Measurements from ENCODE around the gene FAM13C. TPM values are rescaled to one million over a fixed set of nuclear protein-coding genes. Genes with fewer than 3 reads are reported as not detected.

FAM13C gene
- total RNA-seq, 1 donor from 2014 or later, result 5.1 TPM

GRCh38 chr10:59395984-59396383 is 33.6 kb upstream of the FAM13C start:
- H3K4me3 Mint-ChIP-seq (ENCODE audit: unreplicated experiment), result no peak overlapping the region
- H3K4me1 Mint-ChIP-seq (ENCODE audit: low read depth), result peaks cover 10% of the 10 kb centered on the region
- peaks cover 4% of the 10 kb centered on the region for H3K27me3 Mint-ChIP-seq (ENCODE audit: low read depth)
- peaks cover 24% of the 10 kb centered on the region for H3K9me3 Mint-ChIP-seq (ENCODE audit: low read depth)
- no peak for TF ChIP-seq CTCF (IDR thresholded peaks at IDR 0.05)
- H3K27ac Mint-ChIP-seq (ENCODE audit: unreplicated experiment), result no peak overlapping the region
- DNase-seq (ENCODE audit: low spot score), result no peak
- peaks cover 4% of the 10 kb centered on the region for H3K36me3 Mint-ChIP-seq (ENCODE audit: low read depth)

GRCh38 chr10:59393349-59393748 is 31.0 kb upstream of the FAM13C start:
- Mint-ChIP-seq H3K36me3 (ENCODE audit: low read depth) (peaks cover 3% of the 10 kb centered on the region), H3K27ac (ENCODE audit: unreplicated experiment) (no peak overlapping the region), H3K4me3 (ENCODE audit: unreplicated experiment) (no peak overlapping the region), H3K27me3 (ENCODE audit: low read depth) (peaks cover 4% of the 10 kb centered on the region), H3K4me1 (ENCODE audit: low read depth) (peaks cover 10% of the 10 kb centered on the region), H3K9me3 (ENCODE audit: low read depth) (peaks cover 6% of the 10 kb centered on the region)
- no peak for TF ChIP-seq CTCF (IDR thresholded peaks at IDR 0.05)
- DNase-seq (ENCODE audit: low spot score), result no peak

- Mint-ChIP-seq H3K27me3 (ENCODE audit: low read depth) (no peaks in the 10 kb centered on the region), H3K9me3 (ENCODE audit: low read depth) (no peaks in the 10 kb centered on the region), H3K4me1 (ENCODE audit: low read depth) (peaks cover 28% of the 10 kb centered on the region), H3K27ac (ENCODE audit: unreplicated experiment) (no peak overlapping the region), H3K4me3 (ENCODE audit: unreplicated experiment) (no peak overlapping the region), H3K36me3 (ENCODE audit: low read depth) (no peaks in the 10 kb centered on the region)
- DNase-seq (ENCODE audit: low spot score), result no peak
- no peak for TF ChIP-seq CTCF (IDR thresholded peaks at IDR 0.05)
Measured at GRCh38 chr10:59391060-59391459, 28.7 kb upstream of the FAM13C start.

GRCh38 chr10:59388671-59388976 is 26.3 kb upstream of the FAM13C start:
- H3K27ac Mint-ChIP-seq (ENCODE audit: unreplicated experiment), result peak overlapping the region; percentile 90
- H3K4me1 Mint-ChIP-seq (ENCODE audit: low read depth), result peaks cover 33% of the 10 kb centered on the region
- no peaks in the 10 kb centered on the region for H3K9me3 Mint-ChIP-seq (ENCODE audit: low read depth)
- no peak for TF ChIP-seq CTCF (IDR thresholded peaks at IDR 0.05)
- H3K27me3 Mint-ChIP-seq (ENCODE audit: low read depth), result no peaks in the 10 kb centered on the region
- no peaks in the 10 kb centered on the region for H3K36me3 Mint-ChIP-seq (ENCODE audit: low read depth)
- no peak for DNase-seq (ENCODE audit: low spot score)
- no peak overlapping the region for H3K4me3 Mint-ChIP-seq (ENCODE audit: unreplicated experiment)

GRCh38 chr10:59387951-59388670 is 25.8 kb upstream of the FAM13C start:
- TF ChIP-seq CTCF (IDR thresholded peaks at IDR 0.05), result no peak
- Mint-ChIP-seq H3K9me3 (ENCODE audit: low read depth) (no peaks in the 10 kb centered on the region), H3K36me3 (ENCODE audit: low read depth) (no peaks in the 10 kb centered on the region), H3K27ac (ENCODE audit: unreplicated experiment) (peak overlapping the region; percentile 90), H3K4me3 (ENCODE audit: unreplicated experiment) (no peak overlapping the region), H3K27me3 (ENCODE audit: low read depth) (no peaks in the 10 kb centered on the region), H3K4me1 (ENCODE audit: low read depth) (peaks cover 34% of the 10 kb centered on the region)
- no peak for DNase-seq (ENCODE audit: low spot score)
